Activated T-cell treated with anti-CD3 and anti-CD28 coated beads, Interleukin-2, amount 50 U/mL, for 1 hour (primary cell): Measurements from ENCODE around the gene SLC31A1.

ENCODE experiments used
- DNase-seq: peaks from one replicate; pipeline ENCODE4 v3.0.0-alpha.2; 2020

SLC31A1 gene

DNA sequence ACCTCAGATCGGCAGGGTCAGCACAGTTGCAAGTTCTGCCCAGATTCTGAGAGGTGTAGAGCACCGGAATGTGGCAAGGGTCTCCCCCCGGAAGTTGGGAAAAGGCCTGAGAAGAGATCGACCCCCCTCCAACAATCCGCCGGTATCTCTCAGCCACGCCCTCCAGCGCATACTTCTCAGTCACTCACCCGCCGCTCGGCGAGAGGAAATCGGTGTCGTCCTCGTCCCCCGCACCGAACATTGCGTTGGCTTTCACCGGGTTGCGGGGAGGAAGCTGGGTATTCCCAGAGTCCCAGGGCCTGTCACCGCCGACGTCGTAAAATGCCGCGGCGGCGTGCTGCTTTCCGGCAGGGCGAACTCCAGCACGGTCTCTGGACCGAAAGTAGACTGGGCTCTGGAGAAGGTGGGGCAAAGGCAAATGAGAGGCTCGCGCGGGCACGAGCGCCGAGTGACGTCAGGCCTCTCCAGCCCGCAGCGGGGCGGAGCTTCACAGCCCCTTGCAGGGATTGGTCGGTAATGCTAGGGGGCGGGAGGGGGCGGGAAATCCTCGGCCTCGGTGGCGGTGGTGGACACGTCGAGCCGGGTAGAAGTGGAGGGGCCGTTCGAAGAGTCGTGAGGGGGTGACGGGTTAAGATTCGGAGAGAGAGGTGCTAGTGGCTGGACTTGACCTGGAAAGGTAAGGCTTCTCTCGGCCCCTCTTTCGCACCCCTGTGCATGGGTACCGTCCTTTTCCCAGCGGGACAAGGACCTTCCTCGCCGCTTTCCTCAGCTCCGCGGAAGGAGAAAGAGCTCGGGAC lies at the start of gene SLC31A1, which contains the start of gene FKBP15:
TSS of gene SLC31A1 (plus strand) at position 542 of the 797 bp plus-strand sequence. CDS start 34,605 bp downstream, outside the sequence.
TSS of gene FKBP15 (minus strand) at position 275 of the 797 bp plus-strand sequence. CDS start at position 241, 34 bp downstream.
- peak; percentile 97 for DNase-seq

GRCh38 chr9:113173341-113173740 lies 48.0 kb upstream of the SLC31A1 start:
- DNase-seq = no peak

DNA sequence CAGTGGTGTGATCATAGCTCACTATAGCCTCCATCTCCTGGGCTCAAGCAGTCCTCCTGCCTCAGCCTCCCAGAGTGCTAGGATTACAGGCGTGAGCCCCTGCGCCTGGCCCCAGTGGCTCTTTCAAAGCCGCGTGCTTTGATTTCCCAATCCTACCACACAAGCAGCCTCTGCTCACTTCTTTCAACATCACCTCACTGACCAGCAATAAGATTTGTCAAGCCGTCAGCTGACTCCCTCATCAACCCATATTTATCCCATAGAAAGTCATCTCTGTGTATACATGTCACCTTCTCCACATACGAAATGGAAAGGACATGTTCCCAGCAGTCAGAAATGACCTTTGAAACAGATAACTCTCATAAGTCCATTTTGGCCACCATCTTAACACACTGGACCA lies 44.5 kb upstream of the SLC31A1 start:
- DNase-seq = no peak

DNA sequence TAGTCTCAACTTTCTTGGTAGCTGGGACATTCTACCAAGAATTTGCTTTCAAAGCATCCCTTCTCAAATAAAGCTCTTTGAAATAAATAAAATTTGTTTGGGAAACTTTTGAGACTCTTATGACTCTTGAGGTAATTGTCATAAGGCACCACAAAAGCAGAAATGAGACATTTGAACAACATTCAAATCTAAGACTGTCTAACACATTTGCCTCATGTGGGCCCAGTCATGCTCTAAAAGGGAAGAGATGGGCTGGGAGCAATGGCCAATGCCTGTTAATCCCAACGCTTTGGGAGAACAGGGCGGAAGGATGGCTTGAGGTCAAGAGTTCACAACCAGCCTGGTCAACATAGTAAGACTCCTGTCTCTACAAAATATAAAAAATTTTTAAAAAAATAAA lies 44.1 kb upstream of the SLC31A1 start:
- no peak for DNase-seq

DNA sequence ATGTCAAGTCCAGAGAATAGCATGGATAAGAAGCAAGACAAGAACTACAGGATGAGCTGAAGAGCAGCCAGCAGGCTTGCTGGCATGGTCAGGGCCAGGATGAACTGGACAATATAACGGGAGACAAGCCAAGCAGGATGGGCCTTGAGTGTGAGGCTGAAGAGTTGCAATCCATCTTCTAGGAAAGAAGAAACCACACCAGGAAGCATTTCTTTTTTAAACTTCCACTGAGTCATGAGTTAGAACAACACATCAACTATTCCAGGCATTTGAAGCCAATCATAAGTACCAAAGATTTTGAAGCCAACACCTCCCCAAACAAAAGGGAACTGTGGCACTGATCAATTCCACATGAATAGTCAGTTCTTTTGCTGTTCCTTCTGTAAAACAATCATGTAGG lies 43.3 kb upstream of the SLC31A1 start:
- DNase-seq = no peak

- no peak for DNase-seq
Measured at GRCh38 chr9:113179839-113180238, 41.5 kb upstream of the SLC31A1 start.

- DNase-seq = no peak
Measured at GRCh38 chr9:113181165-113181564, 40.2 kb upstream of the SLC31A1 start.

- no peak for DNase-seq
Measured at GRCh38 chr9:113183956-113184488, 37.3 kb upstream of the SLC31A1 start.

DNA sequence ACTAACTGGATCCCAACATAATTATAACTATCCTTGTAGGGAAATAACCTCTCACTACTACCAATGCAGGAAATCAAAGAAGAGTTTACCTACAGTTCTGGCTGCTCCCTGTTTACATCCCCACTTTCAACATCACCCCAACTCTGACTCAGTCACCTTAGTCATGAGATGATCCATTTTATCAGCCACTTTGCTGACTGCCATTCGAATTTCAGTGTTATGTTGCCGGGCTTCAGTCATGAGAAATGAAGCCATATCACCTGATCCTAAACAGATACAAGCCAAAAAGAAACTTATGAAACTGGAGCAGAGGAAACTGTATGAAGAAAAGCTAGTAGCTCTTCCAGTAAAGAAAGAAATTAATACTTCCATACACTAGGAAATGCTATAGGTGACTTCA lies 36.8 kb upstream of the SLC31A1 start:
- no peak for DNase-seq

GRCh38 chr9:113185271-113185670 lies 36.1 kb upstream of the SLC31A1 start:
- no peak for DNase-seq

GRCh38 chr9:113186137-113186755 lies 35.1 kb upstream of the SLC31A1 start:
- DNase-seq = no peak

DNA sequence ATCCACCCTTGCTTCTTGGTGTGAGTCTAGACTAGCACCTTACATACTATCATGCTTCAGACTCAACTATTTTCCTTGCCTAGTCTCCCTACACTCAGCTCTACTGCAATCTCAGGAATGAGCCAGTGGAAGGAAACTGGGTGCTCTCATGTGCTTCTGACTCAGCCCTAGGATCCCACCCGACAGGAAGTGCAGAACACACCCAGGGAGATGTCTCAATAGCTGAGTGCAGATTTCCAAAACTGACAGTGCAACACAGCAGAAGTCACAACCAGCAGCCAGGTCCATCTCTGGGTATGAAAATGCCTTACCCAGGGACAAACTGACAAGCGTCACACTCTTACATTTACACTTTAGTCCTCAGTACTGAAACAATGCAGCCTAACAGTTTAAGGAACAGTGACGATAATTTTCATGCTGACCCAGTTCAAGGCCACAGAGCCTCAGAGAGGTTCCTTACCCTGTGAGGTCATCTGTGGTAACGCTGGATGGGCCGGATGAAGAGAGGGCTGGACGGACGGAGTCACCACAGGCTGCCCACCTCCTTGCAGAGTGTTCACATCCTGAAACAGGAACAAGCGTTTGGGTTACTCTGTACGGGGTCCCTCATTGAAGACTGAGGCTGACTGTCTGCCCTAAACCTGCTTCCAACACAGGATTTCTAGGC lies 33.3 kb upstream of the SLC31A1 start:
- no peak for DNase-seq

DNA sequence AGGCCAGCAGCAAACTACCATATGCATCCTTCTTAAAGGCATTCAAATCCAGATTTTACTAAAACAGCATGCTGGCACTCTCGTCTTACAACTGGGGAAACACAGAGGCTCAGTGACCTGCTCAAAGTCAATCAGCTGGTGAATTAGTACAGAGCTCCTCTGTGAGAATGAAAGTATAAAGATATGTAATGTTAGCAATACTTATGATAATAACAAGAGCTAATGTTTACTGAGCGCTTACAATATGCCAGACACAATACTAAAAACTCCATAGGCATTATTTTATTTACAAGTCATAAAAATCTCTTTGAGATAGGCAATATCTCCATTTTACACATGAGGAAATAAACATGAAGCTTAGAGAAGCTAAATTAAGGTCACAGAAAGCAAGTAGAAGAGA lies 28.9 kb upstream of the SLC31A1 start:
- DNase-seq = no peak

DNA sequence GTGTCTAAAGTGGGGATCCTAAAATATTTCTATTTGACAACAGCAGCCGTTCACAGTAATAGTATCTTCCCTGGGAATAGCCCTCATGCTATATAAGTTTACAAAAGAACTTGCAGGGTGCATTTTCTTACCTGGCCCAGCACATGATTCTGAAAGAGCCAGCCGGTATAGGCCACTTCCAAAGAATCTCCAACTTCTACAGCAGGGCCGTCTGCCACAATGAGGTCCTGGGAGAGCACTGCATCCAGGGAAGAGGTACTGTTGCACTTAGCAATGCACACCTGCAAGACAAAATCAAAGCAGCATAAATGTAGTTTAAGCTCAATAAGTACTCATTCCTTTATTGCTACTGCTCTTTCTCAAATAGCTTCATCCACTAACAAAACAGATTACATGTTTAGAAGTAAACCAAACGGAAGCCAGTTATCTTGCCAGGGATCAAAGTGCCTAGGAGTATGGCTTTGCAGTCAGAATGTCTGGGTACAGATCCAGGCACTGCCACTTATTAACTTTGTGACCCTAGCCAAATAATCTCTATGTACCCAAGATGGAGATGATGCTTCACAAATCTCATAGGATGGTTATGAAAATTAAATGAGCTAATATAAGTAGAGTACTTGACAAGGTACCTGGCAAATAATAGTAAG lies 21.5 kb upstream of the SLC31A1 start:
- DNase-seq = no peak

GRCh38 chr9:113205432-113205831 lies 15.9 kb upstream of the SLC31A1 start:
- no peak for DNase-seq

GRCh38 chr9:113205861-113206260 lies 15.5 kb upstream of the SLC31A1 start:
- no peak for DNase-seq

- no peak for DNase-seq
Measured at GRCh38 chr9:113210815-113211214, 10.5 kb upstream of the SLC31A1 start.

DNA sequence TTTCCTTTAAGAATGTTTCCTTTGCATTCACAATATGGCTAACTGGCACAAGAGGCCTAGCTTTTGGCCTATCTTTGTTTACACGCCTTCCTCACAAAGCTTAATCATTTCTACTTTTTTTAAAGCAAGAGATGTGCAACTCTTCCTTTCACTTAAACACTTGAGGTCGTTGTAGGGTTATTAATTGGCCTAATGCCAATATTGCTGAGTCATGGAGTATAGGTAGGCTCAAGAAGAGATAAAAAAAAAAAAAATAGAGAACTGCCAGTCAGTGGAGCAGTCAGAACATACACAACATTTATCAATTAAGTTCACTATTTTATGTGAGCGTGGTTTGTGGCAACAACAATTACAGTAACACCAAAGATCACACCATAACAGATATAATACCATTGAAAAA lies 6.2 kb upstream of the SLC31A1 start:
- no peak for DNase-seq

GRCh38 chr9:113216406-113216805 lies 4.9 kb upstream of the SLC31A1 start:
- DNase-seq = no peak

- DNase-seq = no peak
Measured at GRCh38 chr9:113219186-113219936, 2.0 kb upstream of the SLC31A1 start.

DNA sequence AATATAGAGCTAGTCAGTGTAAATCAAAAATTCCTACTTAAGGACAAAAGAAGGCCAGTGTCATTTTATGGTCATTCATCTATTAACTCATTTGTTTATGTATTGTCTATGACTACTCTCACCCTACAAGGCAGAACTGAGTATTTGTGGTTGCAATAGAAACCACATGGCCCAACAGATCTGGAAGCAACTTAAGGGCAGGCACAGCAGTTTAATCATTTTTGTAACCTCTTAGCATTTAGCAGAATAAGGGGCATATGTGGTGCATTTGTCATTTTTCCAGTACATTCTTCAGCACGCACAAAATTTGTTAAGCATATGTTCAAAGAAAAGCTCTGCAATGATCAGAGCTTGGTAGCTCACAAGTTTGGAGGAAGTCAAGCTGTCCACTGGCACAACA lies 1.4 kb upstream of the SLC31A1 start:
- no peak for DNase-seq

DNA sequence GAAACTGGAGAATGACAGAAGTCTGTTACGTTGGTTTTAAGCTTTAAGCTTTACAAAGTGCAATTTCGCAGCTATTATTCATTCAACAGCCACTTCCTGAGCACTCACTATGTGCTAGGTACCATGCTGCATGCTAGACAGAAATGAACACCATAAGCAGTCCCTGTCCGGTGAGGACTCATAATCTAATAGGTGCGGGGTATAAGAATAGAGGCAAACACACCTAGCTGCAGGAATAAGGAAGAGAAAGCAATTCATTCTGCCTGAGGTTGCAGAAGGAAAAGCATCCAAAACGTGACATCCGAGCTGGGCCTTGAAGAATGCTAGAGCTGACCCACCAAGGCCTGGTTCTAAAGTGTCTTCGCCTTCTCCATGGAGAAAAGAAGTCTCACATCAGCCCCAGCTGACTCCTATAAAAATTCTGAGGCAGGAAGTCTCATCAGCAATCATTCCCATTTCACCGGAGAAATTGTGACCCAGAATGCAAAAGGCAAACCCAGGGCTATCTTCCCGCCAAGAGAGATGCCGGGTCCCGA lies 809 bp upstream of the SLC31A1 start:
- DNase-seq = no peak
